ENCODE results near the gene SDHAF1. TPM values are rescaled to one million over a fixed set of nuclear protein-coding genes. Genes with fewer than 3 reads are reported as not detected.
A peak's percentile ranks its signal among the peaks of the same experiment; 100 is the strongest.

Gene SDHAF1
- total RNA-seq, 2 donors from 2014 or later: 12.9 to 14.1 TPM

- Histone ChIP-seq H3K9ac (ENCODE audit: extremely low read depth, low read length, poor library complexity, severe bottlenecking) (no peak overlapping the region), H3K27me3 (ENCODE audit: control insufficient read depth, insufficient read depth, low read length, poor library complexity, severe bottlenecking) (peaks cover under 1% of the 10 kb centered on the region), H3K27ac (ENCODE audit: low read depth, low read length) (no peak overlapping the region), H3K36me3 (ENCODE audit: control insufficient read depth, insufficient read depth, low read length) (no peaks in the 10 kb centered on the region), H3K4me3 (ENCODE audit: low read length) (no peak overlapping the region), H3K4me1 (ENCODE audit: control insufficient read depth, insufficient read depth, low read length) (peaks cover 7% of the 10 kb centered on the region), H3K9me3 (ENCODE audit: control insufficient read depth, low read length) (no peaks in the 10 kb centered on the region)
- H3K4me1 Mint-ChIP-seq: peaks cover 10% of the 10 kb centered on the region
- peaks cover 32% of the 10 kb centered on the region for H3K27me3 Mint-ChIP-seq (ENCODE audit: insufficient read depth)
- H3K4me3 Mint-ChIP-seq: no peak overlapping the region
- H3K36me3 Mint-ChIP-seq (ENCODE audit: low read depth): peaks cover 3% of the 10 kb centered on the region
- WGBS, 2 experiments (ENCODE audit: insufficient coverage in 1 of 2, insufficient read length in 1 of 2): 87 to 90% methylated on average over 6 to 7 of the region's 7 CpGs
- TF ChIP-seq CTCF (conservative IDR thresholded peaks at IDR 0.05): no peak
- DNase-seq: no peak
- H3K9me3 Mint-ChIP-seq: no peaks in the 10 kb centered on the region
- no peak overlapping the region for H3K27ac Mint-ChIP-seq
These were observed 3.1 kb upstream of the SDHAF1 start for GRCh38 chr19:35991731-35992450.

DNA sequence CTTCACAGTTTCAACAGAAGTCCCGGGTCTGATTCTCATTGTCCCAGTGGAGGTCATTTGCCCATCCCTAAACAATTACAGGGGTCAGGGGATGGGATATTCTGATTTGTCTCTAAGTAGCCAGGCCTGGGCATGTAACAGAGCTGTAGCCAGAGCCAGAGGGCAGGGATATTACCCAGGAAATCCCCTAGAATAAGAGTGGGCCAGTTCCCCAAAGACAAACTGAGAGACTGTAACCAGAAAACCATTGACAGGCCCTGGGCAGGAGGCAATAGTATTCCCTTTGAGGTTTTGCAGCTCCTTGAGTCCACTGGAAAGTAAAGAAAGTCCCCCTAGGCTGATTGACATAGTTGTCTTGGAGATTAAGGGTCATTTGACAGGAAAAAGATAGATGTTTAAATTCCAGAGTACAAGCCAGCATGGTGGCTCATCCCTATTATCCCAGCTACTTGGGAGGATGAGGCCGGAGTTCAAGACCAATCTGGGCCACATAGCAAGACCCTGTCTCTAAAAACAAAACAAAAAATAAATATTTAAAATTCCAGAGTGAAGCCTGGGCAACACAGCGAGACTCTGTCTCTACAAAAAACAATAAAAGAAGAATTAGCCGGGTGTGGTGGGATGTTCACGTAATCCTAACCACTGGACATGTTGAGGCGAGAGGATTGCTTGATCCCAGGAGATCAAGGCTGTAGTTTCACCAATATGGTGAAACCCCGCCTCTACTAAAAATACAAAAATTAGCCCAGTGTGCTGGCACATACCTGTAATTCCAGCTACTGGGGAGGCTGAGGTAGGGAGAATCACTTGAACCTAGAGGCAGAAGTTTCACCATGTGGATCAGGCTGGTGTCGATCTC, 1.9 kb upstream of the SDHAF1 start:
- Mint-ChIP-seq H3K4me3 (no peak overlapping the region), H3K4me1 (peaks cover 9% of the 10 kb centered on the region), H3K9me3 (no peaks in the 10 kb centered on the region), H3K36me3 (ENCODE audit: low read depth) (peaks cover 9% of the 10 kb centered on the region), H3K27me3 (ENCODE audit: insufficient read depth) (peaks cover 28% of the 10 kb centered on the region), H3K27ac (no peak overlapping the region)
- WGBS, 2 experiments (ENCODE audit: insufficient coverage in 1 of 2, insufficient read length in 1 of 2): 84 to 93% methylated on average over 3 to 8 of the region's 8 CpGs
- Histone ChIP-seq H3K27me3 (ENCODE audit: control insufficient read depth, insufficient read depth, low read length, poor library complexity, severe bottlenecking) (no peaks in the 10 kb centered on the region), H3K27ac (ENCODE audit: low read depth, low read length) (no peak overlapping the region), H3K9me3 (ENCODE audit: control insufficient read depth, low read length) (no peaks in the 10 kb centered on the region), H3K4me1 (ENCODE audit: control insufficient read depth, insufficient read depth, low read length) (peaks cover 7% of the 10 kb centered on the region), H3K4me3 (ENCODE audit: low read length) (no peak overlapping the region), H3K36me3 (ENCODE audit: control insufficient read depth, insufficient read depth, low read length) (no peaks in the 10 kb centered on the region), H3K9ac (ENCODE audit: extremely low read depth, low read length, poor library complexity, severe bottlenecking) (no peak overlapping the region)
- TF ChIP-seq CTCF (conservative IDR thresholded peaks at IDR 0.05): no peak
- DNase-seq: no peak

- peaks cover 4% of the 10 kb centered on the region for H3K36me3 ChIP-seq (ENCODE audit: control insufficient read depth, insufficient read depth, low read length)
- whole genome bisulfite sequencing, 2 experiments (ENCODE audit: insufficient coverage in 1 of 2, insufficient read length in 1 of 2): 89 to 92% methylated on average over 34 to 49 of the region's 49 CpGs
- H3K9me3 ChIP-seq (ENCODE audit: control insufficient read depth, low read length): no peaks in the 10 kb centered on the region
- Mint-ChIP-seq H3K4me1 (peaks cover 9% of the 10 kb centered on the region), H3K27me3 (ENCODE audit: insufficient read depth) (peaks cover 22% of the 10 kb centered on the region), H3K4me3 (peak overlapping the region; percentile 78), H3K9me3 (no peaks in the 10 kb centered on the region), H3K36me3 (ENCODE audit: low read depth) (peaks cover 9% of the 10 kb centered on the region), H3K27ac (no peak overlapping the region)
- peaks cover 7% of the 10 kb centered on the region for H3K4me1 ChIP-seq (ENCODE audit: control insufficient read depth, insufficient read depth, low read length)
- TF ChIP-seq CTCF (conservative IDR thresholded peaks at IDR 0.05): peak; percentile 45
- H3K4me3 ChIP-seq (ENCODE audit: low read length): no peak overlapping the region
- no peak overlapping the region for H3K9ac ChIP-seq (ENCODE audit: extremely low read depth, low read length, poor library complexity, severe bottlenecking)
- no peaks in the 10 kb centered on the region for H3K27me3 ChIP-seq (ENCODE audit: control insufficient read depth, insufficient read depth, low read length, poor library complexity, severe bottlenecking)
- no peak overlapping the region for H3K27ac ChIP-seq (ENCODE audit: low read depth, low read length)
- DNase-seq: peak; percentile 82
These were observed 927 bp upstream of the SDHAF1 start for GRCh38 chr19:35993923-35994598.

Measured in endodermal cell (in vitro differentiated cells).